ENCODE data around the gene MYO5B.

MYO5B gene

GRCh38 chr18:49849331-49850217 is 345.4 kb downstream of the MYO5B start:
- H3K4me3 ChIP-seq (ENCODE audit: low read depth, low read length) = no peak overlapping the region
- DNase-seq (ENCODE audit: low read depth) = no peak

DNA sequence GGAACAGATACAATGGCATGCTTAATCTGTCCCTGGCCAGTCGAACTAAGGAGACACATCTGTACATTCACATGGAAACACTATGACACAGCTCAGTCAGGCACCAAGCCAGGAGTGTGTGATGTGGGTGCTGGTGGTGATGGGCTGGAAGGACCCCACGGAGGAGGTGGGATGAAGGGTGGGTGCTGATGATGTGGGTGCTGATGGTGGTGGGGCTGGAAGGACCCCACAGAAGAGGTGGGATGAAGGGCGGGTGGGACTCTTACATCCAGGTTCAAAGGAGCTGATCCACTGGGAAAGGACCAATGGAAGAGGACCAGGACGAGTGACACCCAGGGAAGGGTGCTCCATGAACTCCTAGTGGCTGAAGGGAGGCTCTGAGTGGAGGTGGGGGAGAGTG is 346.8 kb downstream of the MYO5B start:
- no peak for DNase-seq (ENCODE audit: low read depth)

More at GRCh38 chr18:49849331-49850217, 345.4 kb downstream of the MYO5B start:
- TF ChIP-seq CTCF (IDR thresholded peaks at IDR 0.05; ENCODE audit: low read depth, low read length, missing control alignments) = no peak

GRCh38 chr18:49847524-49847923 is 347.4 kb downstream of the MYO5B start:
- no peak for DNase-seq (ENCODE audit: low read depth)
- no peak for TF ChIP-seq CTCF (IDR thresholded peaks at IDR 0.05; ENCODE audit: low read depth, low read length, missing control alignments)
- H3K4me3 ChIP-seq (ENCODE audit: low read depth, low read length) = no peak overlapping the region

More for the DNA sequence above, 346.8 kb downstream of the MYO5B start:
- H3K4me3 ChIP-seq (ENCODE audit: low read depth, low read length) = no peak overlapping the region
- no peak for TF ChIP-seq CTCF (IDR thresholded peaks at IDR 0.05; ENCODE audit: low read depth, low read length, missing control alignments)

DNA sequence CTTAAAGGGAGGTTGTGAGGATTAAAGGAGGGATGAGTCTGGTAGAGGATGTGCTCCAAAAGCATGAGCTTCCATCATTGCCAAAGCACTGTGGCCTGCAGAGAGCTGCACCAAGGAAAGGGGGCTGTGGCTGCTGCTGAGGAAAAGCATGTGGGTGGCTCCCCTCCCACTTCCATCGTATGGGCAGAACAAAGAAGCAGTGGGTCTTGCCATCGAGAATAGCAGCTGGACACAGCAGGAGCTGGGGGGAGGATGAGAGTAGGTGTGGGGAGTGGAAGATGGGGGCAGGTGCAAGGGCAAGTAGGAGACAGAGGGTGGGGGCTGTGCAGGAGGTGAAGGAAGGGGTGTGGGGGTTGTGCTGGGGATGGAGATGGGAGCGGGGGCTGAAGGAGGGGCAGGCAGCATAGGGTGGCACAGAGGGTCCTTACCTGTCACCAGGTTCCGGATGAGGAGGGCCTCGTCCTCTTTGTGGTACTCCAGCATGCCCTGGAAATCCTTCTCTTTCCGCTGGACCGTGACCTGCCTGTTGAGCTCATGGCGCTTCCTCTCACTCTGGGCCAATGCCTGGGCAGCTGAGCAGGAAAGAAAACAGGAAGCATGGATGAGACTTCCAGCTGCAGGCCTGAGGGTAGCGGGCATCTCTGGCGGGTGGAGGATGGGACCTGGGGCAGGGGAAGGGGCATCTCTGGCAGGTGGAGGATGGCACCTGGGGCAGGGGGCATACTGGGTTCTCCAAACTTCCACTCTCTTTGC is 348.1 kb downstream of the MYO5B start:
- no peak for DNase-seq (ENCODE audit: low read depth)
- no peak for TF ChIP-seq CTCF (IDR thresholded peaks at IDR 0.05; ENCODE audit: low read depth, low read length, missing control alignments)
- no peak overlapping the region for H3K4me3 ChIP-seq (ENCODE audit: low read depth, low read length)

DNA sequence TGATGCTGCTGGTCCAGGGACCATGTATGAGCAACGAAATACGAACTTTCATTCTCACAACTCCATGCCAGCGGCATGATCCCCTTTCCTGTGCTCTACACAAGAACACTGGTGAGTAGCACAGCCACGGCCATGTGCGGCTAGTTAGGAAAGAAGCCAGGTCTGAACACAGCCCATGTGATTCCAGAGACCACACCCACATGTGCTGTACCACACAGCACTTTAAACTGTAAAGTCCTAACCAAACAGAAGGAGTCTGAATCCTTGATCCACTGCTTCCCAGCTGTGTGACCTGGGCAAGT is 348.6 kb downstream of the MYO5B start:
- no peak for TF ChIP-seq CTCF (IDR thresholded peaks at IDR 0.05; ENCODE audit: low read depth, low read length, missing control alignments)
- H3K4me3 ChIP-seq (ENCODE audit: low read depth, low read length) = no peak overlapping the region
- DNase-seq (ENCODE audit: low read depth) = no peak

DNA sequence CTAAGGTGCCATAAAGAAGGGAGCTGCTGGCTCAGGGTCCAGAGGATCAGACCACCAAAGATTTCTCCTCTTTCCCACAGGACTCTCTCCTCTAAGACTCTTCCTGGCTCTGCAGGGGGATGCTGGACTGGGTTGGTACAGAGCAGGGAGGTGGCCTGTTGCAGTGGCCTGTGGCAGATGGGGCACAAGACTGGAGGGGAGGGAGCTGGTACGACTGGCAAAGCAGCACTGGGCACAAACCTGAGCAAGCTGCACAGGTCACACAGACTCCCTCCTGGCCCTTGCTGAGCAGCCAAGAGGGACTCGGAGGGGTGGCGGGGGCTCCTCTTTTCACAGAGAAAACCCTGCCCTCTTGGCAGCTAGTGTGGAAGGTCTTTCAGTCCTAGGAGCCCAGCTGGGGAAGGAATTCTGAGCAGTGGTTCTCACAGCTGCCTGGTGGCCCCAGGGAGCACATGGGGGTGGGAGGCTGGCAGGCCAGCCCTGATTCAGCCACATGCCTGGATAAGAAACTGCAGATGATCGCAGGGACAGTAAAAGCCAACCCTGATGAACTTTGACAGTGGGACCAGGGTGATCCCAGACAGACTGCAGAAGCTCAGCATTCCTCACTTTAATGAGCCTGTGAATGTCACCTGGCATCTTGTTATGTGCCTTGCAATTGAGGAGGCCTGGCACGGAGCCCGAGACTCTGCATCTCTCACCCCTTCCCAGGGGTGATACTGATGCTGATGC is 349.2 kb downstream of the MYO5B start:
- TF ChIP-seq CTCF (IDR thresholded peaks at IDR 0.05; ENCODE audit: low read depth, low read length, missing control alignments) = no peak
- no peak for DNase-seq (ENCODE audit: low read depth)
- no peak overlapping the region for H3K4me3 ChIP-seq (ENCODE audit: low read depth, low read length)

All from GM12864 (cell line).